Activated CD8-positive, alpha-beta memory T cell treated with anti-CD3 and anti-CD28 coated beads, Interleukin-2, amount 50 U/mL, for 1 hour (primary cell): ENCODE measurements around the gene PLEKHA6.

Source experiments
- DNase-seq: peaks from one replicate; pipeline ENCODE4 v3.0.0-alpha.2; 2020; ENCODE audit errors: extremely low read depth

PLEKHA6 gene

GRCh38 chr1:204261746-204262505, 97.8 kb downstream of the PLEKHA6 start:
- DNase-seq, result no peak

- no peak for DNase-seq
Observed at GRCh38 chr1:204261266-204261665, 98.5 kb downstream of the PLEKHA6 start.

GRCh38 chr1:204260601-204261197, 99.0 kb downstream of the PLEKHA6 start:
- no peak for DNase-seq

GRCh38 chr1:204259782-204260181, 99.9 kb downstream of the PLEKHA6 start:
- DNase-seq, result no peak

- no peak for DNase-seq
Observed at GRCh38 chr1:204259196-204259595, 100.5 kb downstream of the PLEKHA6 start.

- no peak for DNase-seq
Observed at GRCh38 chr1:204258213-204259115, 101.3 kb downstream of the PLEKHA6 start.

GRCh38 chr1:204257446-204257845, 102.3 kb downstream of the PLEKHA6 start:
- no peak for DNase-seq

GRCh38 chr1:204256531-204256930, 103.2 kb downstream of the PLEKHA6 start:
- no peak for DNase-seq

GRCh38 chr1:204255966-204256365, 103.8 kb downstream of the PLEKHA6 start:
- no peak for DNase-seq

- no peak for DNase-seq
Observed at GRCh38 chr1:204255225-204255624, 104.5 kb downstream of the PLEKHA6 start.

- no peak for DNase-seq
Observed at GRCh38 chr1:204254031-204254661, 105.6 kb downstream of the PLEKHA6 start.

GRCh38 chr1:204251926-204252689, 107.6 kb downstream of the PLEKHA6 start:
- DNase-seq, result no peak

- DNase-seq, result no peak
Observed at GRCh38 chr1:204251286-204251685, 108.4 kb downstream of the PLEKHA6 start.

- no peak for DNase-seq
Observed at GRCh38 chr1:204250428-204251030, 109.2 kb downstream of the PLEKHA6 start.

- DNase-seq, result no peak
Observed at GRCh38 chr1:204249736-204250427, 109.8 kb downstream of the PLEKHA6 start.

GRCh38 chr1:204248954-204249353, 110.8 kb downstream of the PLEKHA6 start:
- no peak for DNase-seq

- no peak for DNase-seq
Observed at GRCh38 chr1:204246876-204247275, 112.9 kb downstream of the PLEKHA6 start.

- no peak for DNase-seq
Observed at GRCh38 chr1:204242920-204243319, 116.8 kb downstream of the PLEKHA6 start.

GRCh38 chr1:204241914-204242313, 117.8 kb downstream of the PLEKHA6 start:
- DNase-seq, result no peak

- no peak for DNase-seq
Observed at GRCh38 chr1:204241050-204241449, 118.7 kb downstream of the PLEKHA6 start.
